Hematopoietic multipotent progenitor cell treated with erythropoietin and hydrocortisone succinate and interleukin-3 and kit ligand, for 4 days (in vitro differentiated cells): Measurements from ENCODE around the gene RPL7A.
"Not testable (repeated sequence)": the region's sequence is repeated elsewhere in the genome, so short reads cannot be mapped to it uniquely, and the experiment has no call there.

Experiments
- DNase-seq: peaks from one replicate; pipeline ENCODE4 v3.0.0-alpha.2; 2015

The RPL7A gene

DNA sequence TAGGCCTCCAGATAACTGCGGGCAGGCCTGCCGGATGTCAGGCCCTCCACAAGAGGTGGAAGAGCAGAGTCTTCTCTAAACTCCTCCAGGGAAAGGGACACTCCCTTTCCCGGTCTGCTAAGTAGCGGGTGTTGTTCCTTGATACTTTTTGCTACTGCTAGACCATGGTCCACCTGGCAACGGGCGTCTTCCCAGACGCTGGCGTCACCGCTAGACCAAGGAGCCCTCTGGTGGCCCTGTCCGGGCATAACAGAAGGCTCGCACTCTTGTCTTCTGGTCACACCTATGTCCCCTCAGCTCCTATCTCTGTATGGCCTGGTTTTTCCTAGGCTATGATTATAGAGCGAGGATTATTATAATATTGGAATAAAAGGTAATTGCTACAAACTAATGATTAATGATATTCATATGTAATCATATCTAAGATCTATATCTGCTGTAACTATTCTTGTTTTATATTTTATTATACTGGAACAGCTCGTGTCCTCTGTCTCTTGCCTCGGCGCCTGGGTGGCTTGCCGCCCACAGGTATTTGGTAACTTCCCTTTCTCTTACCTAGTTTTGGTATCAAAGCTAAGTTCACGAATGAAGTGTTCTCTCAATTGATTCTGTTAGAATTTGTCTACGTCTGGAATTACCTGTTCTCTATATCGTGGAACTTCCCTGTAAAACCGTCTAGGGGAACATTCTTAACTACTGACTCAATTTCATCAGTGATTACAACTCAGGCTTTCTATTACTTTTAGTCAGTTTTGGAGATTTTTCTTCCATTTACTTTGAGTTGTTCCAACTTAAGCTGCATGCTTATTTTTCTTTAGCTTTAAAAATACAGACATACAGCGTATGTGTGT, 18.5 kb upstream of the RPL7A start:
- peak; percentile 44 for DNase-seq

DNA sequence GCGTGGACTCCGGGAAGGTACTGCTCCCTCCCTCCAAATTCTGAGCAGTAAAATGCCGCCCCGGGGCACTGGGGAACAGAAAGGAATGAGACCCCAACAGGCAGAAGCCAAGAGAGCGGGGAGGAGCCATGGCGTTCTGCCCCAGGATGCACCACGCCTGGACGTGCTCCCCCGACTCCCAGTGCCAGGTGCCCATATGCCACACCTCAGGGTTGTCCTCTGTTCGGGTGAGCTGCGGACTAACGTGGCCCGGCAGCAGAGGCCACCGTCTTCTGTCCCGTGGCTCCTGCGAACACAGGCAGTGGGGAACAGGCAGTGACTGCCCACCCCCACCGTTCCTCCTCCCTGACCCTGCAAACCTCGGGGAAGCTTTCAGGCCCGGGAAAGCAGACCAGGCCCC, 16.8 kb upstream of the RPL7A start:
- DNase-seq = no peak

DNA sequence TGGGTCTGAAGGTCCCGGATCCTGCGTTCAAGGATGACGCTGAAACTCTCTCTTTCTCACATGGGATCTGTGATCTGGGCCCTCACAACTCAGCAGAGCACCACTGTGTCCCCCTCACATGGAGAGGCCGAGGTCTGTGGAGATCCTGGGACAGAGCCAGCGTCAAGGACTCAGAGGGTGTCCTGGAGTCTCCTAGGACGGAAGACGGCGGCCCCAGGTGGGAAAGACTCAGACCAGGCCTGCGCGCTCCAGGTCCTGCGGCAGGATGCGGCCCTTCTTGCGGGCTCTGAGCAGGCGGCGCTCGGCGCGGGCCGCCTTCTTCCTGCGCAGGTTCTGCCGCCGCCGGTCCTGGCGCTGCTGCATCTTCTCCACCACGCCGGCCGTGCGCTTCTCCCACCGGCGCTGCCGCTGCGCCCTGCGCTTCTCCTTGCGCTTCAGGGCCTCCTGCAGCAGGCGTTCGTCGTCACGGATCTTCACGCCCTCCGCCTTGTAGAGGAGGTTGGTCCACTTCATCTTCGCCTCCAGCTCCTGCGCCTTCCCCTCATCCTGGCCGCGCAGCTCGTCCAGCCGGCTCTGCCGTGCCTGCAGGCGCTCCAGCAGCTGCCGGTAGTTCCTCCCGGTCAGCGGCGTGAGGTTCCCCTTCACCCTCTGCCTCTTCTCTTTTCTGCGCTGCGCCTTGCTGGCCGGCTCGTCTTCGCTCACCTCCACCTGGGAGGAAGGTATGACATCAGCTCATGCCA, 16.2 kb upstream of the RPL7A start:
- DNase-seq = no peak

DNA sequence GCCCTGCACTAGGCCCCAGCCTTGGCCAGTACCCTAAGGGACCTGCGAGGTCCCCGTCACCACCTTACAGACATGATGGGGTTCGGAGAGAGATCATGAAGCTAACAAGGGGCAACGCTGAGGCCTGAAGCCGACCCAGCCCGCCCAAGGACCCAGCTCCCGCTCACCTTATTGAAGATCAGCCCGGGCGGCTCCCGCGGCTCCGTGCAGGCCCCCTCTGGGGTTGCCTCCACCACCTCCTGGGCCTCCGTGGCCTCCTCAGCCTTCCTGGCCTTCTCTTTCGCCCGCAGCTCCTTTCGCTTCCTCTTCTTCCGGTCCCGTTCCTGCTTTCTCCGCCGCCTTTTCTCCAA, 15.7 kb upstream of the RPL7A start:
- DNase-seq = no peak

DNA sequence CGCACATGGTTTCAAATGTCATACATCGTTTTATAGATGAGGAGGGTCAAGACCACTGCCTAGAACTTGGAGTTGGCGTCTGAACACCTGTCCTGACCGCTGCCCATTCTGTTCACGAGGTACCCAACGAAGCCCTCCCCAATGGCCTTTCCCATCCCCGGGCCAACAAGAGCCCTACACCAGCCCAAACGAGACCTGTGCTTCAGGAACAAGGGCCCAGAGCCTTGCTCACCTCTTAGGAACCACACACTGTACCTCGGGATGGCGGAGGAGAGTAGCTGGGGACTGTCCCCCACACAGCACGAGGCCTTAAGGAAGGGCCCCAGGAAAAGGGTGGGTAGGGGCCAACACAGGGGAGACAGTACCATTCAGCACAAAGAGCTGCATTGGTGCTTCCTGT, 15.0 kb upstream of the RPL7A start:
- DNase-seq = no peak

DNA sequence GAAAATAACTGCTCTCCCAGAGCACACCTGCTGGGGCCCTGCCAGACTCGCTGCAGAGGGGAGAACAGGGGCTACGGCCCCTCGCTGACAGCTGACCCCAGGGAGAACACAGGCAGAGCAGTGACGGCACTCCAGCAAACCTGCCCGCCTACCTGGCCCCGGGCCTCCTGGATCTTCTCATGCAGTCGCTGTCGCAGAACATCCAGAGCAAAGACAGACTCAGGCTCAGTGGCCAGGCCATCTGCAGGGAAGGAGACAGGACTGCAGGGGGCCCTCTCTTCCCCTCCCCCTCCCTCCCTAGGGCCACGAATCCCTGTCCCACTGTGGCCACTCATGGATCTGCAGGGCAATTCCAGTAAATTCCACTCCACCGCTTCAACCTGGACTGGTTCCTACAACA, 14.5 kb upstream of the RPL7A start:
- no peak for DNase-seq

DNA sequence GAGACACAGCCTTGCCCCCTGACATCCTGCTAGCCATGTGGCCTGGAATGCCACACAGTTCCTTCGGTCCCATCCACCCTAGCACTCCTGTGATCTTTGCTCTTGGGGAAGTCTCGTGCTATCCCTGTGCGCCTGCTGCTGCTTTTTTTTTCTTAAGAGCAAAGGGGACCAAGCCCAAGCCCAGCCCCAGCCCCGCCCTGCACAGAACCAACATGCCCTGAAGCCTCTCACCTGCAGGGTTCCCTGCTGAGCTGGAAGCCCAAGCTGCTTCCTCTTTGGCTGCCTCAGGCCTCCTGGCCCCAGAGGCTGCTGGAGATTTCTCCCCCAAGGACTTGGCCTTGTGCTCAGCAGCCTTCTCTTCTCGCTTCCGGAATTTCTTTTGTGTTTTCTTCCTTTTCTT, 13.9 kb upstream of the RPL7A start:
- DNase-seq = peak; percentile 41

DNA sequence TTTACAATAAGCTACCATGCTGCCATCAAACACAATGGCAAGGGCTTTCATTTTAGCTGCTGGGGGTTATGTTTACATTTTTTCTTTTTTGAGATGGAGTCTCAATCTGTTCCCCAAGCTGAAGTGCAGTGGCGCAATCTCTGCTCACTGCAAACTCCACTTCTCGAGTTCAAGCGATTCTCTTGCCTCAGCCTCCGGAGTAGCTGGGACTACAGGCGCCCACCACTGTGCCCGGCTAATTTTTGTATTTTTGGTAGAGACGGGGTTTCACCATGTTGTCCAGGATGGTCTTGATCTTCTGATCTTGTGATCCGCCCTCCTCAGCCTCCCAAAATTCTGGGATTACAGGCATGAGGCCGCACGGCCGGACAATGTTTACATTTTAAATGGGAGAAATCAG, 13.1 kb upstream of the RPL7A start:
- not testable (repeated sequence) for DNase-seq

DNA sequence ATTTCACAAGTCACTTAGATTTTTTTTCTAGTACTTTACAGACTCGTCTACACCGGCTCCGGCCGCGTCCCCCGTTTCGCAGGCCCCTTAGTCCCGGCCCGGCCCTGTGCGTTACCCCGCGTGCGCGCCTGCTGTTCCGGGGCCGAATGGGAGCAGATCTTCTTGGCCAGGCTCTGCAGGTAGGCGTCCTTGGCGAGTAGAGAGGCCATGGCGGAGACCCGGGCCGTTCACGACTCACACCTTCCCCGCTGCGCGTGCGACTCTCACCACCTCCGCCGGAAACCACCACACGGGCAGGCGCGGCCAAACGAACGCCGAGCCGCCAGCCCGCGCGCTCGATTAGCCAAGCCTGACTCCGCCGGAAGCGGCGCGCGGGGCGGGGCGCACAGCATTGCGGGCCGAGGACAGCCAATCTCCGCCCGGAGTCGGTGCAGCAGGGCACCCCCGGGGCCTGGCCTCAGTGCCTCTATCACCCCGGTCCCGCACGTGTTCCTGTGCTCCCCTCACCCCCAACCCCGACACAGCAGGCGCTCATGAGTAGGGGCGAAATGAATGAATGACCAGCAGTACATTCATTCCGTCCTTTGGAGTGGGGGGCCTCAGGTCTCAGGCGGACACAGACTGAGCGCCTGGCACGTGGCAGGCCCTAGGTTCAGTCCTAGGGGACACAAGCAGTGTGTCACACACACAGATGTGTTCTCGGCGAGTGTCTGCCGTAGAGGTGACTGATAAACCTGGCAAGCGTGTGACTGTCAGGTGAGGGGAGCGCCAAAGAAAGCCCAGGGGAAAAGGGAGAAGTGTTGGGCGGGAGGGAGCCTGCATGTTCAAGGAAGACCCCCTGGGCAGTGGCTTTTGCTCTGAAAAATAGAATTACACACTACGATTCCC, 11.8 kb upstream of the RPL7A start, which contains the start of gene SURF6:
TSS of gene SURF6 (minus strand) at position 265 of the 888 bp plus-strand sequence. CDS start at position 209, 56 bp downstream.
- peak; percentile 97 for DNase-seq

DNA sequence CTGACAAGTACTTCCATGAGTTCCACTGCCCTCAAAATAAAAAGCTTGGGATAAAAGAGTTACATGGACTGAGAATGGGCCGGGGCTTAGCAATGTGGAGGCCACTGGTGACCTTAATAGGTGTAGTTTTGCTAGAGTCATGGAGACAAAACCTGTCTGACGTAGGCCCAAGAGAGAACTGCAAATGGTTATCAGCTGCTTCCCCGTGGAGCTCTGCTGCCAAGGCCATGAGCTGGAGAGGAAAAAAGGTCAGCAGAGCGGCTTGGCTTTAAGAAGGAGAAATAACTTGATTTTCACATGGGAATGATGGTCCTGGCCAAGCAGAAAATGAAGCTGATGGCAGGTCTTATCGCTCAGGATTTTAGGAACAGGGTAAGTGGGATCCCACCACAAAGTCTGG, 8.4 kb upstream of the RPL7A start:
- no peak for DNase-seq

DNA sequence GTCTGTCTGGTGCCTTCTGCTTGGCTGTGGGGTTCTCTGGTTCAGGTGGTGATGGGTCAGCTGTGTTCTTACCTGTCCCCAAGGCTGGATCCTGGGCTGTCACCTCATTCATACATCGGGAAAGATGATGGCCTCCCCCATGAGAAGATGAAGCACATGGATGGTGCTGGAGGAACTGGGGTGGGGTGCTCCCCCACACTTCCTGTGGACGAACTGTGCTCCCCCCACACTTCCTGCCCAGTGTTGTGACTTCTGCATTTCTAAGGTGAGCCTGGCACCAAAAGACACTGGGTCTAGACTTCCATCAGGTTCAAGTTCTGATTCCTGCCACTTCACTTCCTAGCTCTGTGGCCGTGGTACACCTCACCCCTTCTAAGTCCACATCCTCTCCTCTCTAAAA, 7.8 kb upstream of the RPL7A start:
- peak; percentile 74 for DNase-seq

DNA sequence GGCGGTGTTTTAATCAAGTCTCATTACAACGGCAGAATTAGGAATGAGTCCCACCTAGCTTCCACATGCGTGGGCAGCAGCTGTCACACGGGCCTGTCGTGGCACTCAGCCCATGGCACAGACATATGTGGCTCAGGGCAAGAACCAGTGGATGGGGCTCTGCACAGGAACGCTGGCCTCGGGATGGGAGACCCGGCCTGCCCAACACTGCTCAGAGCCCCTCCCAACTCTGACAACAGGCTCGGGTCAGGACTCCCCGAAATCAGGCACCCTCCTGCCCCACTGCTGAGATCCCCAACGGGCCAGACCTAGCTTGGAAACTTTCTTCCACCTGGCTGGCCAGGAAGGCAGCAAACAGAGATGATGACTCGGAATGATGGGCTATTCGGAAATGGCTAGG, 7.1 kb upstream of the RPL7A start:
- DNase-seq = no peak

DNA sequence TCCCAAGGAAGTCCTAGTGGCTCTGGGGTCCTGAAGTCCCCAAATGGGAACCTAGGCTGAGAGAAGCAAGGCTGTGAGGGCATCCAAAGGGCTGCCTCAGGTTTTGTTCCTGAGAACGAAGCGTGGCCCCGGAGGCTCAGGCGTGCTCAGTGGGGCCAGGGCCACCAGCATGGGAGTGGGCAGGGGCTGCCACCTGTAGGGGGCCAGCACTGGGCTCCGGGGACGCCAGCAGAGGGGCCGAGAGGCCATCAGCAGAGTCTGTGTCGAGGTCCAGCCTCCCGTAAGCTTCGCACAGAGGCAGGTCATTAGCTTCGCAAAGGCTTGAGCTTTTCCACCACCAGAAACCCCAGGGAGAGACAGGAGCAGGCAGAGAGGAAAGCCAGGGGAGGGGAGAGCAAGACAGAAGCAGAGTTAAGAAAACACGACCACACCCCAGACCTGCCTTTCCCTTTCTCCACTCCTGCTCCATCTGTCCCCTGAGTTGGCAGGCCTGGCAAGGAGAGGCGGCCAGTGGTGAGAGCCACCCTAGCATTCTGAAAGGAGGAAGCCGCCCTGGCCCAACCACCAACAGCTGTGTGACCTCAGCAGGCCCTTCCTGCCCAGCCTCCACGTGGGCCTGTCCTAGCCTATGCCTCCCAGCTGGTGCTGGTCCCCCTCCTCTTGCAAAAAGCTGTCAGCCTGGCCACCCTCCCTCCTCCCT, 6.5 kb upstream of the RPL7A start:
- peak; percentile 88 for DNase-seq

DNA sequence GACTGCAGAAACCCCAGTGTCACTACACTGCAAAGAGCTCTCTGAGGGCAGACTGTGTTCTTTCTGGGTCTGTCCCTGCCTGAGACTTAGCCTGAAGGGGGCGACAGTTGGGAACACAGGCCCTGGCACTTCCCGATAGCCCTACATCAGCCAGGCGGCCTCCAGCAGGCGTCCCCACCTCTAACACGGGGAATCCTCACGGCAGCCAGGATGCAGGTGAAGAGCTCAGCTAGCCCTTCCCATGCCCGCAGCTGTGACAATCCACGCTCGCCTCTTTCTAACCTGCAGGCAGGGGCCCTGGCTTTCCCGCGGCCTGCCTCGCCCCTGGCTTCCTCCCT, 6.0 kb upstream of the RPL7A start:
- no peak for DNase-seq

DNA sequence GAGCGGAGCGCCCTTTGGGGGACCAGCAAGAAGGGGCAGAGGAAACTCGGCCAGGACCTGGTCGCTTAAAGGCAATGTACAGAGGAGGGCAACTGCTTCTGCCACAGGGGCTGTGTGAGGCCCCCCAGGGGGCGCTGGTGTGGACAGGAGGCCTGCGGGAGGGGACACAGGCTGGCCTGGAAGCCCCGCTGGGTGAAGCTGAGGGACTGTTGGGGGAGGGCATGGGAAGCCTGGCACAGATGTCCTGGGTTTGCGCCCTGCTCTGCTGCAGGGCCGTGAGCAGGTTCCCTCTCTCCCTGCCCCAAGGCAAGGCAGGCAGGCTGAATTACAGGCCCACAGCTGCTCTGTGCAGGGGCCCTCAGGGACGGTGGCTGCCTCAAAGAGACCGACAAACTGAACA, 5.4 kb upstream of the RPL7A start:
- DNase-seq = peak; percentile 62

DNA sequence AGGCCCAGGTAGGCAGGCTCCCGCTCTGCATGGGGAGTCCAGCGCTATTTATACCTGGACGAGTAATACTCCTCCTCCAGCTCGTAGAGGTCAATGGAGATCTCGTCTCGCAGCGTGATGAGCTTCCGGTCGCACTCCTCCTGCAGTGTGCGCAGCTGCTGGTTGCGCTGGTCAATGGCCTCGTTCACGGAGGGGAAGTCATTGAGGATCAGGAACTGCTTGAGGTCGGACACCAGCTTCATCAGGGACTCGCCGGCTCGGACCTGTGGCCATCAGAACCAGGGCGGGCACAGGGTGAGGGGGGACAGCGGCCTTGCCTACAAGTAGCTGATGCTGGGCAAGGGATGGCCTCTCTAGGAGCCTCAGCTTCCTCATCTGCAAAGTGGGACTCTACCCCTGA, 3.9 kb upstream of the RPL7A start:
- DNase-seq = no peak

DNA sequence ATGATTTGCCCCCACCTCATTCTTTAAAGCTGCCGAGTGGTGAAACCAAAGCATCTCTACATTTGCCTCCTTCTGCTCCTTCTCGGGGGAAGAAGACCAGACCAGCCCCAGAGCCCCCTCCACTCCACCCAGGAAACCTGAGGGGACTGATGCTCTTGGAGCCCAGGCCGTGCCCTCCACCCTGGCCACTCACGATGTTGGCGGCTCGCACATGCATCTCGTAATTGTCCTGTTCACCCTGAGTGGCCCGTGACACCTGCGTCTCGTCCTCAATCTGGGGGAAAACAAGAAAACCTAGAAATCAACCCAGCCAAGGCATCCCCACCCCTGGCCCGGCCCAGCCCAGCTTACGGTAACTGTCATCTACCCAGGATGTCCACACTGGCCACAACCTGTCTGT, 3.0 kb upstream of the RPL7A start:
- no peak for DNase-seq

DNA sequence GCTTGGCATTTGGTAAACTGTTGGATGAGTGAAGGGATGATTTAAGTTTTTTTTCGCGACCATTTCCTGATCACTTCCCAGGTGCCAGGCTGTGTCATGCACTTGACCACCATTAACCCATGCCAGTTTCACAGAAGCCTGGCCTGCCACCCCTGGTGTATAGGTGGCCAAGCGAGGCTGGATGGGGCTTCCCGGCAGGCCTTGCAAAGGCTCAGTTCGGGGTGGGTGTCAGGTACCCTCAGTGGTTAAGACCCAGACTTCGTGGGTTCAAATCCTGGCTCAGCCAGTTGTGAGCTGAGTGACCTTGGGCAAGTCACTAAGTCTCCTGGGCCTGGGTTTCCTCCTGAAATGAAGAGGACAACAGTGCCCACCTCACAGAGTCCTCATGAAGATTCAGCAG, 2.4 kb upstream of the RPL7A start:
- DNase-seq = no peak

DNA sequence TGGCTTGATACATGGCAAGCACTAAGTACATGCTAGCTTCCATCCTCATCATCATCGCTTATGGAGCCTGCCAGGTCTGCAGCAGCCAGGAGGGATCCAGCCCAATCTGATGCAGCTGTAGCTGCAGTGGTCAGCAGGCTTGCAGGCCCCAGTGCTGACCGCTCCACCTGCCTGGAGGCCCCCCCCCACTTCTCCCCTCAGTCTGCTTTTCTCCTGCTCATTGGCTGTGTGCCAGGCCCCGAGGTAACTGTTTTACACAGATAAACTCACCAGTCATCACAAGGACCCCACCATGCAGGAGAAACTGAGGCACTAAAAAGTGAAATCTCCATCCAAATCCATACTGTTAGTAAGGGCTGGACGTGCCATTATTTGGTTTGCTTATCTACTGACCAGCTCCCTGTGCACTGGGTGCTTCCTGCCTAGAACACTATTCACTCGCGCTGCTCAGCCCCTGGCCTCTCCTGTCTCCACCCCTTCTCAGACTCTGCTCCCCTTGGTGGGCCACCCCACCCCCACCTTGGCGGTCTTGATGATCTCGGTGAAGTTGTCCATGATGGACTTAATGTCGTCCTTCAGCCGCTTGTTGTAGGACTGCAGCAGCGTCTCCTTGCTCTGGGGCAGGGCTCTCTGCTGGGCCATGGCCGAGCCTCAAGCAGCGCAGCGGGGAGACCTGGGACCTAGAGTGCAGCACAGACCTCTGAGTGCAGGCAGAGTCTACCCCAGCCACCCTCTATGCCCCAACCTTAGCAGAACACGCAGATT, 1.8 kb upstream of the RPL7A start:
- no peak for DNase-seq

DNA sequence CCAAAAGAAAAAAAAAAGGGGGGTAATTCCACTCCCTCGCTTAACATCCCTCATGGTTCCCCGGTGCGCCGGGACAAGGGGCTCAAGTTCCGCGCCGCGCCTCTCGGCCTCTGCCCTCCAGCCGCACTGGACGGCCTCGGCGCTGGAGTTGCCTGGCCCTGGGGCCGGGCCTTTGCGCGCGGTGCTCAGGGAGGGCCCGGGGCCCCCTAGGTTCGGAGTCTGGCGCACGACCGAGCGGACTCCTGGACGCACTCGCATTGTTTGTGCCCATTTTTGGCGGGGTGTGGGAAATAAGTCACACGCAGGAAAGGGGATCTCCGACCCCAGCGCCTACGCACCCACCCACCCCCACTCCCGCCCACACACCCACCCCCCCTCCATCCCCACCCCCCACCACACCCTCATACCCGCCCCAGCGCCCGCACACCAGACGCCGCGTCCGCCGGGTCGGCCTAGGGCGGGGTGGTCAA, 468 bp upstream of the RPL7A start:
- peak; percentile 73 for DNase-seq

DNA sequence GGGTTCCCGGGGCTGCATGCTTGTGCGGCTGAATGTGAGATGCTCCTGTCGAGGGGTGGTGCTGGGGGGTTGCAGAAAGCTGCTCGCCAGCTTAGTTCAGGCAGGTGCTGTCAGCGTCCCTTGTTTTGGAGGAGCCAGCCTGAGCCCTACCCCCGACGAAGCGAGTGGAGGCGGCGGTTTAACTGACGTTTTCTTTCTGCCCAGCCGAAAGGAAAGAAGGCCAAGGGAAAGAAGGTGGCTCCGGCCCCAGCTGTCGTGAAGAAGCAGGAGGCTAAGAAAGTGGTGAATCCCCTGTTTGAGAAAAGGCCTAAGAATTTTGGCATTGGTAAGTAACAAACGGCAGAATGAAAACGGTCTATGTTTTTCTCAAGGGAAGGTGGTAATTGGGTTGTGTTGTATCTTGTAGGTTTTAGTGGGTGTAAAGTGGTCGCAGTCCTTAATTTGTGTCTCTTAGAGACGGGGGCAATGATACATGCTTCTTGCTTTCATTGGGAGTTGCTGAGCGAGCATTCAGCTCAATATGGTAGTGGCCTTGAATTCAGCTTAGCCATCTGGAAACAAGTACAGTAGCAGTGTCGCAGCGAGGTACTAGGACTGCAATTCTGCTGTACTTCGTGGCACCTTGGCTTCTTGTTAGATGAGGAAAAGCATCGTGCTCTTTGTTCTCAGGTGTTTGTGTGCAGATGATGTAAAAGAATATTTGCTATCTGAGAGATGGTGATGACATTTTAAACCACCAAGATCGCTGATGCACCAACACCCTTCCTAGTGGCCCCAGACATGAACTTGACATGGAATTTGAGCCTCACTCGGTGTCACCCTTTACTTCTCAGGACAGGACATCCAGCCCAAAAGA, 928 bp downstream of the RPL7A start:
- DNase-seq = no peak
